Measurements from ENCODE around the gene TMEM190.
A peak's percentile ranks its signal among the peaks of the same experiment; 100 is the strongest.
"Not testable (repeated sequence)": the region's sequence is repeated elsewhere in the genome, so short reads cannot be mapped to it uniquely, and the experiment has no call there.

TMEM190 gene

DNA sequence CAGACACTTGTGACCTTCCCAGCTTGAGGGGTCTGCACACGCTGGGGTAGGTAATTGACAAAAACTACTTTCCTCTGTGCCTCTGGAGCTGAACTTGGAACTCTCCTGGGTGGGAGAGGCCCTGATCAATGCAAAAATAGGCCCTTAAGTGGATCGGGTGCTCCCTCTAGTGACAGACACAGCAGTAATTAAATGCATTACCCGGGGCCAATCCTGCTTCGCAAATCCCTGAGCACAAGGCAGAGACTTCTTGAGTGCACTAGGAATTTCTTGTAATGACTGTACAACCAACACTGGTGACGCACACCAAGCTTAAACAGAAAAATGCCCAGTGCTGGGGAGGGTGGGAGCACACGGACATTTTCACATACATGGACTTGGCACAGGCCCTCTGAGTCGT is 41.6 kb downstream of the TMEM190 start:
- H3K36me3 ChIP-seq = no peaks in the 10 kb centered on the region
- peaks cover 19% of the 10 kb centered on the region for H3K27me3 ChIP-seq
- TF ChIP-seq, protein P1, sequence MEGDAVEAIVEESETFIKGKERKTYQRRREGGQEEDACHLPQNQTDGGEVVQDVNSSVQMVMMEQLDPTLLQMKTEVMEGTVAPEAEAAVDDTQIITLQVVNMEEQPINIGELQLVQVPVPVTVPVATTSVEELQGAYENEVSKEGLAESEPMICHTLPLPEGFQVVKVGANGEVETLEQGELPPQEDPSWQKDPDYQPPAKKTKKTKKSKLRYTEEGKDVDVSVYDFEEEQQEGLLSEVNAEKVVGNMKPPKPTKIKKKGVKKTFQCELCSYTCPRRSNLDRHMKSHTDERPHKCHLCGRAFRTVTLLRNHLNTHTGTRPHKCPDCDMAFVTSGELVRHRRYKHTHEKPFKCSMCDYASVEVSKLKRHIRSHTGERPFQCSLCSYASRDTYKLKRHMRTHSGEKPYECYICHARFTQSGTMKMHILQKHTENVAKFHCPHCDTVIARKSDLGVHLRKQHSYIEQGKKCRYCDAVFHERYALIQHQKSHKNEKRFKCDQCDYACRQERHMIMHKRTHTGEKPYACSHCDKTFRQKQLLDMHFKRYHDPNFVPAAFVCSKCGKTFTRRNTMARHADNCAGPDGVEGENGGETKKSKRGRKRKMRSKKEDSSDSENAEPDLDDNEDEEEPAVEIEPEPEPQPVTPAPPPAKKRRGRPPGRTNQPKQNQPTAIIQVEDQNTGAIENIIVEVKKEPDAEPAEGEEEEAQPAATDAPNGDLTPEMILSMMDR (IDR thresholded peaks at IDR 0.05) = peak; percentile 15
- no peak overlapping the region for H3K4me3 ChIP-seq (ENCODE audit: low read depth in 1 of 2, low read length in 1 of 2)
- no peak overlapping the region for H3K27ac ChIP-seq
- no peaks in the 10 kb centered on the region for H3K9me3 ChIP-seq
- H3K4me1 ChIP-seq (ENCODE audit: control insufficient read depth in 1 of 2, insufficient read depth in 1 of 2, low read depth in 1 of 2, low read length in 1 of 2) = no peaks in the 10 kb centered on the region

DNA sequence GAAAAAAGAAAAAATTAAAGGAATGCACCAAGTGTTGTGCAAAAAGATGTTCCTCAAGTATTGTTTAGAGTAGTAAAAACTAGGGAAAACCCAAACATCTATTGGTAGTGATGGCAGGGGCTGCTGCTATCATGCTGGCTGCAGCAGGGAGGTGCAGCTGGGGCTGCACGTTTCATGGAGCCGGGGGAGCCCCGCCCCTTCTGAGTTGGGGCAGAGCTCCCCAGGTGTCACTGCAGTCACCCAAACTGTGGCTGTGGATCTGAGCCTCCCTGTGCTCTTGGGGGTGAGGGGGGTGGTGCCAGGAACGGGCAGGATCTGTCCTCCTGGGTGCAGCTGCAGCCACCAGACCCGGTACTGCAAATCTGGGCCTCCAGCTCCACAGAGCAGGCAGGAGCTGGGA is 42.5 kb downstream of the TMEM190 start:
- Histone ChIP-seq H3K9me3 (no peaks in the 10 kb centered on the region), H3K4me1 (ENCODE audit: control insufficient read depth in 1 of 2, insufficient read depth in 1 of 2, low read depth in 1 of 2, low read length in 1 of 2) (no peaks in the 10 kb centered on the region), H3K27ac (no peak overlapping the region), H3K4me3 (ENCODE audit: low read depth in 1 of 2, low read length in 1 of 2) (no peak overlapping the region), H3K27me3 (peaks cover 19% of the 10 kb centered on the region), H3K36me3 (no peaks in the 10 kb centered on the region)
- TF ChIP-seq, protein P1 (IDR thresholded peaks at IDR 0.05) = no peak

DNA sequence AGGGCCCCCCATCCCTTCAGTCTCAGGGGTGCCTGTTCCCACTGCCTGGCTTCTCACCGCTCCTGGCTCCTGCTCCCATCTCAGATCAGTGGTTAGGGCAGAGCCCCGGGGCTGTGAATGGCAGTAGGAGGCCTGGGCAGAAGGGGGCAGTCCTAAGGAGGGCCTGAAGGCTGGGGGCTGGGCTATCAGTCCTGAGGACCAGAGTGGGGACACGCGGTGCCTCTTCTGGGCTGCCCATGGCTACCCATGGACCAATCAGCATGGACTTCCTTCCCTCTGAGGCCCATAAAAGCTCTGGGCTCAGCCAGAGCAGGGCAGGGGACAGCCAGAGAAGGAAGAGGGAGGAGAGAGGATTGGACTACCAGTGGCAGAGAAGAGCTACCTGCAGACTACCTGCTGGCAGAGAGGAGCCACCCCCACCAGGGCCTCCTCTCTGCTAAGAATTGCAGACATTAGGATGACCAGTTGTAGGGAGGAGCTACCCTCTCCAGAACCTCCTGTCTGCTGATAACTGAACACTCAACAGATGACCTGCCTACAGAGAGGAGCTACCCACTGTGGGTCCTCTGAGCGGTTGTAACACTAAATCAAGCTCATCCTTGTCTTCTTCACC is 43.1 kb downstream of the TMEM190 start:
- Histone ChIP-seq H3K27me3 (peaks cover 24% of the 10 kb centered on the region), H3K27ac (no peak overlapping the region), H3K4me3 (ENCODE audit: low read depth in 1 of 2, low read length in 1 of 2) (no peak overlapping the region), H3K4me1 (ENCODE audit: control insufficient read depth in 1 of 2, insufficient read depth in 1 of 2, low read depth in 1 of 2, low read length in 1 of 2) (no peaks in the 10 kb centered on the region), H3K36me3 (no peaks in the 10 kb centered on the region), H3K9me3 (no peaks in the 10 kb centered on the region)
- TF ChIP-seq, protein P1 (IDR thresholded peaks at IDR 0.05) = no peak

DNA sequence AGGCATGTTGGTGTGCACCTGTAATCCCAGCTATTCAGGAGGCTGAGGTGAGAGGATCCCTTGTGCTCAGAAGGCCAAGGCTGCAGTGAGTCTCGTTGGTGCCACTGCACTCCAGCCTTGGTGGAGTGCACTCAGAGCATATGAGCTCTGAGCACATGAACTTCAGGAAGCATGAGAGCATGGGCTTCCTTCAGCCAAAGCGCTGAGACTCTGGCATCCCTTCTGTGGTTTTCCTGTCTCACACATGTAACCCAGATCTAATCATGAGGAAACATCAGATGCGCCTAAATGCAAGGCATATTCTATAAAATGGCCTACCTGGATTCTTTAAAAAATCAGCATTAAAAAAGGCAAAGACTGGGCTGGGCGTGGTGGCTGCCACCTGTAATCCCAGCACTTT is 44.7 kb downstream of the TMEM190 start:
- H3K9me3 ChIP-seq; H3K27ac ChIP-seq; H3K4me1 ChIP-seq (ENCODE audit: control insufficient read depth in 1 of 2, insufficient read depth in 1 of 2, low read depth in 1 of 2, low read length in 1 of 2); H3K36me3 ChIP-seq; H3K4me3 ChIP-seq (ENCODE audit: low read depth in 1 of 2, low read length in 1 of 2): not testable (repeated sequence)
- H3K27me3 ChIP-seq = peaks cover 38% of the 10 kb centered on the region

DNA sequence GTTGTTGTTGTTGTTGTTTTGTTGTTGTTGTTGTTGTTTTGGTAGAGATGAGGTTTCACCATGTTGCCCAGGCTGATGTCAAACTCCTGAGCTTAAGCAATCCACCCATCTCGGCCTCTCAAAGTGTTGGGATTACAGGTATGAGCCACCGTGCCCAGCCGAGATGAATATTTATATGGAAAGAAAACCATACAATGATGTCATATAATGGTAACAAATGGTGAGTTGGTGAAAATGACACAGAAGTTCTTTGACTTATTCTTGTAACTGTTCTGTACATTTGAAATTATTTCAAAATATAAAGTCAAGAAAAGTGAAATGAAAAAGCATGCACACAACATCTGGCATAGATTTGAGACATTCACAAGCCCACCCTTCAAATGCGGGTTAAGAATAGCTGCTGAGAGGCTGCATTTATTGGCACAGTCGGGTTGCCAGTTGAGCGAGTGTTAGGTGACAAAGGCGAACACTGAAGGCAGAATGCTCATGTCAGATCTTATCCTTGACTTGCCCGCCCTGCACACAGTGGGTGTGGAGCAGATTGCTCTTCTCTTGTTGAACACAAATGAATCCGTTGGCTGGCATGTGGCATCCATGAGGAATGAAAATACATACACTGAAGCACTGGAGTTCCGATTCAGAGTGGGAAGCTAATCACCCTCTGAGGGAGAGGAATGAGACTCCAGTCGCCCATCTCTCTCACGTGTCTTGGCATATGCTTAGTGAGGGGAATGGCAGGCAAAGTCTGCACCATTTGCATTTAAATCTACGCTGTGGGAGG is 46.8 kb downstream of the TMEM190 start:
- H3K4me3 ChIP-seq (ENCODE audit: low read depth in 1 of 2, low read length in 1 of 2) = no peak overlapping the region
- peaks cover 41% of the 10 kb centered on the region for H3K27me3 ChIP-seq
- no peaks in the 10 kb centered on the region for H3K9me3 ChIP-seq
- no peak overlapping the region for H3K27ac ChIP-seq
- no peaks in the 10 kb centered on the region for H3K4me1 ChIP-seq (ENCODE audit: control insufficient read depth in 1 of 2, insufficient read depth in 1 of 2, low read depth in 1 of 2, low read length in 1 of 2)
- TF ChIP-seq, protein P1 (IDR thresholded peaks at IDR 0.05) = no peak
- no peaks in the 10 kb centered on the region for H3K36me3 ChIP-seq

DNA sequence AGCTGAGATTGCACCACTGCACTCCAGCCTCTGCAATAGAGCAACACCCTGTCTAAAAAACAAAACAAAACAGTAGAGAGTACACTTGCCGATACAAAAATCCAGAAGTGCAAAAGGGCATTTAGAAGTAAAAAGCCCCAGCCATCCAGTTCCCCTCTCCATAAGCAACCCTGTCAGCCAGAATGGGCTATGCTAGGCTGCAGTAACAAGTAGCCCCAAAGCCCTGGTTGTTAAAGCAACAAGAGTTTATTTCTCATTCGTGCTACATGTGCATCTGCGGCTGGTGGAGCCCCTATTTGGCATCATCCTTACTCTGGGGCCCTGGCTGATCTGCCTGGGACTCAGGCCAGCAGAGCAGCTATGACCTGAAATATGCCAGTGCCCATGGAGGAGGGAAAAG is 47.9 kb downstream of the TMEM190 start:
- no peaks in the 10 kb centered on the region for H3K9me3 ChIP-seq
- H3K4me3 ChIP-seq (ENCODE audit: low read depth in 1 of 2, low read length in 1 of 2) = no peak overlapping the region
- no peaks in the 10 kb centered on the region for H3K4me1 ChIP-seq (ENCODE audit: control insufficient read depth in 1 of 2, insufficient read depth in 1 of 2, low read depth in 1 of 2, low read length in 1 of 2)
- no peaks in the 10 kb centered on the region for H3K36me3 ChIP-seq
- H3K27ac ChIP-seq = no peak overlapping the region
- TF ChIP-seq, protein P1 (IDR thresholded peaks at IDR 0.05) = no peak
- peaks cover 42% of the 10 kb centered on the region for H3K27me3 ChIP-seq
